Nephron progenitor cell (in vitro differentiated cells): Measurements from ENCODE around the gene SRPRB.

Source experiments
- DNase-seq: peaks from one replicate; pipeline ENCODE4 v3.0.0; 2021
- H3K27ac Mint-ChIP-seq: 2 replicates; pipeline ENCODE4 v1.8.0; 2021; ENCODE audit warnings: mild to moderate bottlenecking, moderate library complexity, mixed read lengths
- H3K27me3 Mint-ChIP-seq: 2 replicates; pipeline ENCODE4 v1.8.0; 2021; ENCODE audit warnings: mild to moderate bottlenecking, low read depth, mixed read lengths; ENCODE audit not compliant: poor library complexity
- H3K36me3 Mint-ChIP-seq: 2 replicates; pipeline ENCODE4 v1.8.0; 2021; ENCODE audit warnings: low read depth, mixed read lengths
- H3K4me1 Mint-ChIP-seq: 2 replicates; pipeline ENCODE4 v1.8.0; 2021; ENCODE audit warnings: mixed read lengths
- H3K4me3 Mint-ChIP-seq: 2 replicates; pipeline ENCODE4 v1.8.0; 2021; ENCODE audit warnings: mild to moderate bottlenecking, moderate library complexity, mixed read lengths
- H3K9me3 Mint-ChIP-seq: 2 replicates; pipeline ENCODE4 v1.8.0; 2021; ENCODE audit warnings: mild to moderate bottlenecking, moderate library complexity, mixed read lengths
- TF ChIP-seq, protein P1 (sequence below): fragments of 200-600 bp; sonication (generic); IDR thresholded peaks from 2 replicates; pipeline ENCODE4 v1.5.0; 2021; ENCODE audit warnings: antibody characterized with exemption

Gene SRPRB

DNA sequence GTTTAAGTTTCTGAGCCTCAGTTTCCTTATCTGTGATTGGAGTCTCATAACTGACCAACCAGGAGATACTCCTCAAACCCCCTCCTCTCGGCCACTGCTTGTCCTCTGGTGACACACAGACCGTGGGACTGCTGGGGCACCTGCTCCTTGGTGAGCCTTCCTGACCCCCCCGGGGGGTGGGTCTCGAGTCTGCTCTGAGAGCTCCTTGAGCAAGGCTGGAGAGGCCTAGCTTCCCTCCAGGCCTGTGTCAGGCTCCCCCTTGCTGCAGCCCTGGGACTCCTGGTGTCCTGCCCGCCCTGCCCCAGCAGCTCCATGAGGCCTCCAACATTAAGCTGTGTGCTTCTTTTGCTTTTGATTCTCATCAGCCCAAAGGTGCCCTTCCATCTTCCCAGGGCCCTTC lies 27.7 kb downstream of the SRPRB start:
- H3K4me1 Mint-ChIP-seq = no peaks in the 10 kb centered on the region
- H3K27ac Mint-ChIP-seq = no peak overlapping the region
- peaks cover 7% of the 10 kb centered on the region for H3K27me3 Mint-ChIP-seq
- H3K9me3 Mint-ChIP-seq = no peaks in the 10 kb centered on the region
- TF ChIP-seq, protein P1, sequence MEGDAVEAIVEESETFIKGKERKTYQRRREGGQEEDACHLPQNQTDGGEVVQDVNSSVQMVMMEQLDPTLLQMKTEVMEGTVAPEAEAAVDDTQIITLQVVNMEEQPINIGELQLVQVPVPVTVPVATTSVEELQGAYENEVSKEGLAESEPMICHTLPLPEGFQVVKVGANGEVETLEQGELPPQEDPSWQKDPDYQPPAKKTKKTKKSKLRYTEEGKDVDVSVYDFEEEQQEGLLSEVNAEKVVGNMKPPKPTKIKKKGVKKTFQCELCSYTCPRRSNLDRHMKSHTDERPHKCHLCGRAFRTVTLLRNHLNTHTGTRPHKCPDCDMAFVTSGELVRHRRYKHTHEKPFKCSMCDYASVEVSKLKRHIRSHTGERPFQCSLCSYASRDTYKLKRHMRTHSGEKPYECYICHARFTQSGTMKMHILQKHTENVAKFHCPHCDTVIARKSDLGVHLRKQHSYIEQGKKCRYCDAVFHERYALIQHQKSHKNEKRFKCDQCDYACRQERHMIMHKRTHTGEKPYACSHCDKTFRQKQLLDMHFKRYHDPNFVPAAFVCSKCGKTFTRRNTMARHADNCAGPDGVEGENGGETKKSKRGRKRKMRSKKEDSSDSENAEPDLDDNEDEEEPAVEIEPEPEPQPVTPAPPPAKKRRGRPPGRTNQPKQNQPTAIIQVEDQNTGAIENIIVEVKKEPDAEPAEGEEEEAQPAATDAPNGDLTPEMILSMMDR = no peak
- H3K4me3 Mint-ChIP-seq = no peak overlapping the region
- H3K36me3 Mint-ChIP-seq = no peaks in the 10 kb centered on the region
- DNase-seq = no peak

DNA sequence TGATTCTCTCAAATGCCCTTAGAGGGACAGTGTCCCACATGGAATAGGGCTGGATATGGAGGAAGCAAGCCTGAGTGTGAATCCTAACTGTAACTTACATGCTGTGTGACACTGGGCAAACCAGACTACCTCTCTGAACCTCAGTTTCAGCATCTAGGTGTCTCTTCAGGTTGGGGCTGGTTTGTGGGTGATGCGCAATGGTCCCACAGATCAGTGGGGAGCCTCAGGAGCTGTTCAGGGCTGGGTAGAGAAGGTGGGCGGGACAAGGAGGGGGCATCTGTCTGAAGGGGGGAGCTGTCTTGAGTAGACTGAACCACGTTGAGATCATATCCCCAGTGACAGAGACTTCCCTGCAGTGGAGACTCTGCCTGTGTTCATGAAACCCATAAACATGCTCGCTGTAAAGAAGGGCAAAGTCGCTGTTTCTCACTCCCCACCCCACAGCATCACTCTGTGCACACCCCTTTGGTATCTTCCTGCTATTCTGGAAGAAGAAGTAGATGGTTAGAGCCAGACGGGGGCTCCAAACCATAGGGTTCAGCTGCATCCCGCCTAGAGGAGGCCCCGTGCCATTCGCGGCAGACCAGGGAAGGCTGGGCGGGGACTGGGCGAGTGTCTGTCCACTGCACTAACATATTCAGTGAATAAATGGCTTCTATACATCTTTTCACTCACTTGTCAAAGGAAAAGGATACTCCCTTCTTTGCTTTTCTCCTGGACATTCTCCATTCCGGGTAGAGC lies 28.4 kb downstream of the SRPRB start:
- H3K27me3 Mint-ChIP-seq = peaks cover 7% of the 10 kb centered on the region
- no peak overlapping the region for H3K27ac Mint-ChIP-seq
- no peak overlapping the region for H3K4me3 Mint-ChIP-seq
- TF ChIP-seq, protein P1 = no peak
- no peaks in the 10 kb centered on the region for H3K4me1 Mint-ChIP-seq
- H3K9me3 Mint-ChIP-seq = no peaks in the 10 kb centered on the region
- no peaks in the 10 kb centered on the region for H3K36me3 Mint-ChIP-seq
- no peak for DNase-seq

DNA sequence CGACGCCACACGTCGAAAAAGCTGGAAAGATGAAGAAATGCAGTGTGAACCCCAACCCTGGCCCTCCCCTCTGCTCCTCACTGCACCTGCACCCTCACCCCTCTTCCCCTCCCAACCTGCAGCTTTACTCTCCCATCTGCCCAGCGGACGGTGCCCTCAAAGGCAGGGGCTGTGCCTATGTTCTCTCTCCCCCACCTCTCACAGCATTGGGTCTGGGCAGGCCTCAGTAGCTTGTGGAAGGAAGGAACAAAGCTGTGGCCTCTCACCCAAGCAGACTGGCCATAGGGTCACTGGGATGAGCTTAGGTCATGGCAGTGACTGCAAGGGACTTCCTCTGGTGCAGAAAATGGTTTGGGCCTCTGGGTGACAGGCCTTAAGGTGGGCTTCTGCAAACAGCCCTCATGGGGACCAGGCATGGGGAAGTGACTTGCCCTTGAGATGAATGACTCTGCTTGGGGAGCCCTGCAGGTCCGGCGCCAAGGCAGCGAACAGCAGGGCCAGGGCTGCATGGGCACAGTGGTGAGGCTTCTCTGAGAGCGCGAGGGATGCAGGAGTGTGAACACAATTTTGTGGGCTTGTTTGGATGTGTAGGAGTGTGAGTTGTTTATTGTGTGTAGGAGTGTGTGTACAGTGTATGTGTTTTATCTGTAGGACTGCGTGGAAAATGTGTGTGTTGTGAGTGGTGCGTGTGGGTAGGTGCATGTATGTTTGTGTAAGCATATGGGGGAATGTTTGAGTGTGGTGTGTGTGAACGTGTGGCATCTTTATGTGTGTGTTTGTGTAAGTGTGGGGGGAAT lies 29.2 kb downstream of the SRPRB start:
- no peak for DNase-seq
- Mint-ChIP-seq H3K36me3 (no peaks in the 10 kb centered on the region), H3K9me3 (no peaks in the 10 kb centered on the region), H3K27ac (no peak overlapping the region), H3K4me1 (no peaks in the 10 kb centered on the region), H3K27me3 (peaks cover 6% of the 10 kb centered on the region), H3K4me3 (no peak overlapping the region)
- TF ChIP-seq, protein P1 = no peak

DNA sequence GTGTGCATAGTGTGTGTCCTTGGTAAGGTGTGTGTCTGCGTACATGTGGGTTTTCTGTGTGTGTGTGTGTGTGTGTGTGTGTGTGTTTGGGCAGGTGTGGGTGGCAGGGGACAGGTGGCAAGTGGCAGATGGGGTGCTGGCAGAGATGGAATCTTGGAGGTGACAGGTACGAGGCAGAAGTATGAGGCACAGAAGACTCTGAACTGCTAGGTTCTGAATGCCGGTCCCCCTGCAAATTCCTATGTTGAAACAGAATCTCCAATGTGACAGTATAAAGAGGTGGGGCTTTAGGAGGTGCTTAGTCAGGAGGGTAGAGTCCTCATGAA lies 29.8 kb downstream of the SRPRB start:
- Mint-ChIP-seq H3K4me3 (no peak overlapping the region), H3K36me3 (no peaks in the 10 kb centered on the region), H3K27me3 (peaks cover 3% of the 10 kb centered on the region), H3K4me1 (no peaks in the 10 kb centered on the region), H3K9me3 (no peaks in the 10 kb centered on the region), H3K27ac (no peak overlapping the region)
- TF ChIP-seq, protein P1 = no peak
- DNase-seq = no peak

DNA sequence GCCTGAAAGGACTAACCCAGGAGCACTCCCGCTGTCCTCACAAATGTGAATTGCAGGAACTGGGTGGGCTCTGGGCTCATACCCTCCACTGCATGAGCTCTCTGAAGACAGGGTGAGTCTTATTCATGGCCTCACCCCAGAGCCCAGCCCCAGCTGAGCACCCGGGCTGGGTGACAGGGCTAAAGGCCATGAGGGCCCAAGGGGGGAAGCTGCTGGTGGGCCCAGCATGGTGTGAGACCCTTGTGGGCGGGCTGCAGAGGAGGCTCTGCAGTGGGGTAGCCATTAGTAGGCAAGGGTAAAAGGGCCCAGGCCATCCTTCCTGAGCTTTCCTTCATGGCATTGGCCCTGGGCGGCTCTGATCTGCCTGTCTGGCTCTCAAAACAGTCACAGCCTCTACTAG lies 30.3 kb downstream of the SRPRB start:
- H3K4me1 Mint-ChIP-seq = no peaks in the 10 kb centered on the region
- no peak for DNase-seq
- no peaks in the 10 kb centered on the region for H3K9me3 Mint-ChIP-seq
- no peak overlapping the region for H3K4me3 Mint-ChIP-seq
- H3K27me3 Mint-ChIP-seq = peaks cover 3% of the 10 kb centered on the region
- TF ChIP-seq, protein P1 = no peak
- H3K27ac Mint-ChIP-seq = no peak overlapping the region
- no peaks in the 10 kb centered on the region for H3K36me3 Mint-ChIP-seq
